Measurements from ENCODE around the gene CAPN11.

The CAPN11 gene

DNA sequence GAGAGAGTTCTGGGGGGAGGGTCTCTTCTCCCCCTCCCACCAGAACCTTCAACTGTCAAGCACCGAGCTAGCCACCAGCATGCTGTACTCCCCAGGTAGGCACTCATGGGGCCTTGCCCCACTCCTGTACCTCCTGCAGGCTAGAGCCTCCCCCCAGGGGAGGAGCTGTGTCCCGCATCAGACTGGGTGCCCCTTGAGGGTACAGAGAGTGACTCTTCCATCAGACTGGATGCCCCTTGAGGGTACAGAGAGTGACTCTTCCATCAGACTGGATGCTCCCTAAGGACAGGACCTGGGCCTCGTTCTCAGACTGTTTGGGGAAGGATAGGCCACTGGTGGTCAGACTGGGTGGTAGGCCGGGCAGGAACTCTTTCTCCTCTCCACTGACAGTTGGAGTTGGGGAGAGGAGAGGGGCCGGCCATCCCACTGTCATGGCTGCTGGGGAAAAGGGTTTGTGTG is at the start of gene CAPN11:
Gene CAPN11 (plus strand): TSS at position 51 of the 459 bp plus-strand sequence. CDS start 29 bp downstream, at position 80.
- no peak for DNase-seq
- Mint-ChIP-seq H3K27me3 (ENCODE audit: low read depth, poor library complexity) (peaks cover 15% of the 10 kb centered on the region), H3K36me3 (ENCODE audit: low read depth) (no peaks in the 10 kb centered on the region), H3K27ac (no peak within 1 kb of the TSS), H3K4me1 (peaks cover 18% of the 10 kb centered on the region), H3K4me3 (no peak within 1 kb of the TSS), H3K9me3 (no peaks in the 10 kb centered on the region)
- TF ChIP-seq, protein P1, sequence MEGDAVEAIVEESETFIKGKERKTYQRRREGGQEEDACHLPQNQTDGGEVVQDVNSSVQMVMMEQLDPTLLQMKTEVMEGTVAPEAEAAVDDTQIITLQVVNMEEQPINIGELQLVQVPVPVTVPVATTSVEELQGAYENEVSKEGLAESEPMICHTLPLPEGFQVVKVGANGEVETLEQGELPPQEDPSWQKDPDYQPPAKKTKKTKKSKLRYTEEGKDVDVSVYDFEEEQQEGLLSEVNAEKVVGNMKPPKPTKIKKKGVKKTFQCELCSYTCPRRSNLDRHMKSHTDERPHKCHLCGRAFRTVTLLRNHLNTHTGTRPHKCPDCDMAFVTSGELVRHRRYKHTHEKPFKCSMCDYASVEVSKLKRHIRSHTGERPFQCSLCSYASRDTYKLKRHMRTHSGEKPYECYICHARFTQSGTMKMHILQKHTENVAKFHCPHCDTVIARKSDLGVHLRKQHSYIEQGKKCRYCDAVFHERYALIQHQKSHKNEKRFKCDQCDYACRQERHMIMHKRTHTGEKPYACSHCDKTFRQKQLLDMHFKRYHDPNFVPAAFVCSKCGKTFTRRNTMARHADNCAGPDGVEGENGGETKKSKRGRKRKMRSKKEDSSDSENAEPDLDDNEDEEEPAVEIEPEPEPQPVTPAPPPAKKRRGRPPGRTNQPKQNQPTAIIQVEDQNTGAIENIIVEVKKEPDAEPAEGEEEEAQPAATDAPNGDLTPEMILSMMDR (IDR thresholded peaks at IDR 0.05): no peak

DNA sequence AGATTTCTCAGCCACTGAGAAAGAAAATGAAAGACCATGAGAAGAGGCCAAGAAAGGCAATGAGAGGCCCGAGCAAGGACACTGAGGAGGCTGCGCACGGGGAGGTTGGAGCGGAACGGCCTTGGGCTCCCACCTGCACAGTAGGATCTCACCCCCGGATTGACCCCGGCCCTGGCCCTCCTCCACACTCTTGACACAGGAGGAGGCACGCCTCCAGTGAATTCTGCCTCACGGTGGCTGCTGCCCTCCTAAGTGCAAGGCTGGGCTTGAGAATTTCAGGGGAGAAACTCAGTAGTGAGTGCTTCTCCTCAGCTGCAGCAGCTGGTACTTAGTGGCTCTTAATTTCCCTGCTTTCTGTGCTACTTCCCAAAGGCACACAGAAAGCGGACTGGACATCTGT is 49.4 kb upstream of the CAPN11 start:
- DNase-seq: no peak
- peaks cover 22% of the 10 kb centered on the region for H3K4me1 Mint-ChIP-seq
- no peak overlapping the region for H3K4me3 Mint-ChIP-seq
- H3K36me3 Mint-ChIP-seq (ENCODE audit: low read depth): peaks cover 90% of the 10 kb centered on the region
- TF ChIP-seq, protein P1 (IDR thresholded peaks at IDR 0.05): no peak
- no peaks in the 10 kb centered on the region for H3K9me3 Mint-ChIP-seq
- no peaks in the 10 kb centered on the region for H3K27me3 Mint-ChIP-seq (ENCODE audit: low read depth, poor library complexity)
- H3K27ac Mint-ChIP-seq: peak overlapping the region; percentile 91

DNA sequence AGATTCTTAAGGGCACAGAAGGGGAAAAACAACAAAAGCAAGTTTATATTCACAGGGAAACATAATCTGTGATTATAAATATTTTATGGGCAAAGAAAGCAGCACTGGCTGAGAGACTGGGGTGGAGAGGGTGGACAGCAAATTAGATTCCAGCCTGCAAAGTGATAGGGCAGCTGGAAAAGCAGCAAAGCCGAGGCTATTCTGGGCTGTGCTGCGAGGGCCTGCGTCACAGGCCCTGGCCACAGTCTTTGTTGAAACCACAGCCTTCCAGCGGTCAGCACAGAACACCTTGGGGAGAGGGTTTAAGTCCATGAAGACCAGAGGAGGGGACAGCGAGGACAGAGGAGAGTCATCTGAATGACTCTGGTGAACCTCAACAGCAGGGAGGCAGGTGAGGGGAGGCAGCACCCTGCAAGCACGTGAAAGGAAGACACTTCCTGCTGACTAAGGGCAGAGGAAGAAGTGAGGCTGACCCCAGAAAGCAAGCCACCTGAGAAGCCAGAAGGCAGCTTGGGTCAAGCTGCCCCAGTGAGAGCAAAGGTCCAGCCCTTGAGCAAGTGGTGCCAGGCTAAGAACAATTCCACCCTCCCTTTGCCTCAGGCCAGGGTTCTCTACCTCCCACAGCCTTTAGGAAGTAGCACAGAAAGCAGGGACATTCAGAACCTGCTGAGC is 48.5 kb upstream of the CAPN11 start:
- DNase-seq: no peak
- H3K4me1 Mint-ChIP-seq: peaks cover 22% of the 10 kb centered on the region
- TF ChIP-seq, protein P1 (IDR thresholded peaks at IDR 0.05): no peak
- H3K27me3 Mint-ChIP-seq (ENCODE audit: low read depth, poor library complexity): no peaks in the 10 kb centered on the region
- peaks cover 84% of the 10 kb centered on the region for H3K36me3 Mint-ChIP-seq (ENCODE audit: low read depth)
- peak overlapping the region; percentile 91 for H3K27ac Mint-ChIP-seq
- no peak overlapping the region for H3K4me3 Mint-ChIP-seq
- no peaks in the 10 kb centered on the region for H3K9me3 Mint-ChIP-seq

DNA sequence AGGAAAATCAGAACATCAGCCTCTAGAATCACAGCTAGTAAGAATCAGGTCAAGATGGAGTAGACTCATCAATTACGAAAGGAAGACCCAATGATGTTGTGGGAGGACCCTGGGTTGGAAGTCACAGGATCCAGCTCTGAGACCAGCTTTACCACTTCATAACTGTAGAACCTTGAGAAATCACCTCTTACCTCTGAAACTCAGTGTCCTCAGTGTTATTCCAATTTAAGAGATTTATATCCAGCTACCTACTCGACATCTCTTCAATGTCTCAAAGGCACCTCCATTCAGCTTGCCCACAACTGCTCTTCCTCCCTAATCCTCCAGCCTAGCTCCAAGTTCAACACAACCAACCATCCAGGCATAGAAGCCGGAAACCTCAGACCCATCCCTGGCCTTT is 47.7 kb upstream of the CAPN11 start:
- peaks cover 83% of the 10 kb centered on the region for H3K36me3 Mint-ChIP-seq (ENCODE audit: low read depth)
- no peak overlapping the region for H3K4me3 Mint-ChIP-seq
- H3K27ac Mint-ChIP-seq: peak overlapping the region; percentile 33
- no peaks in the 10 kb centered on the region for H3K27me3 Mint-ChIP-seq (ENCODE audit: low read depth, poor library complexity)
- peaks cover 22% of the 10 kb centered on the region for H3K4me1 Mint-ChIP-seq
- DNase-seq: no peak
- TF ChIP-seq, protein P1 (IDR thresholded peaks at IDR 0.05): no peak
- H3K9me3 Mint-ChIP-seq: no peaks in the 10 kb centered on the region

DNA sequence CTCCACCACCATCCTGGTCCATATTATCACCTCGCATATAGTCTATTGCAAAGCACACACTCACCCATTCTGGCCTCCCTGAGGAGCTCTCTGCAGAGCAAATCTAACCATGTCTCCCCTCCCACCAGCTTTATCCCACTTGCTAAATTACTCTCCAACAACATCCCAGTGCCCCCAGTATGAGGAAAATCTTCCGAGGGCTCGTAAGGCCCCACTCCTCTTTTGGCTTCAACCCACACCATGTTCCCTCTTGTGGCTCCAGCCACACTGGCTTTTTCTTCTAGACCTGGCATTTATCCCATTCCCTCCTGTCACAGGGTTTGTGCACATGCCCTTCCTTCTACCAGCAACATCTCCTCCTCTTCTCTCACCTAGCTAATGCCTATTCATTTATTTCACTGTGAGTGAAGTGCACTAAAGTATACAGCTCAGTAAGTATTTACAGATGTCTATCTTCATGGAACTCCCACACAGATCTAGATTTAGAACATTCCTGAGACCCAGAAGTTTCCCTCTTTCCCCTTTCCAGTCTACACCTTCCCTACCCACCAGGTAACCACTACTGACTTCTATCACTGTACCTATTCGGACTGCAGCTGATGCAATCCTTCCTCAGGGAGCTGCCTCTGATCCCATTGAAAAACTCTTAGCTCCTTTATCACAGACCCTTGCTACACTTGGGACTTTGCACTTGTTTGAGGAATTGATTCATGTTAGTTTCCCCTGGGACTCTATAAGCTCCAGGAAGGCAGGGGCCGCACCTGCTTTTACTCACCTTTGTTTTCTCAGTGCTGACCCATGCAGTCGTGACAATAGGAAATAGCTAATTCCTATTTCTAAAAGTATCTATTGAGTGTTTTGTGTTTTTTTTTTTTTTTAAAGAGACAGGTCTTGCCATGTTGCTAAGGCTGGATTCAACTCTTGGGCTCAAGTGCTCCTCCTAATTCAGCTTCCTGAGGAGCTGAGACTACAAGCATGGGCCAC is 46.9 kb upstream of the CAPN11 start:
- no peaks in the 10 kb centered on the region for H3K27me3 Mint-ChIP-seq (ENCODE audit: low read depth, poor library complexity)
- H3K9me3 Mint-ChIP-seq: no peaks in the 10 kb centered on the region
- H3K4me3 Mint-ChIP-seq: no peak overlapping the region
- H3K27ac Mint-ChIP-seq: peak overlapping the region; percentile 33
- peaks cover 79% of the 10 kb centered on the region for H3K36me3 Mint-ChIP-seq (ENCODE audit: low read depth)
- peaks cover 27% of the 10 kb centered on the region for H3K4me1 Mint-ChIP-seq
- DNase-seq: no peak
- TF ChIP-seq, protein P1 (IDR thresholded peaks at IDR 0.05): no peak

Data from nephron progenitor cell (in vitro differentiated cells).